GM18519 (cell line): ENCODE data around the gene CSNK2A2.

Experiments used
- ATAC-seq: cut with Tn5 transposase; IDR thresholded peaks from one replicate; pipeline ENCODE4 v1.9.1; 2021; ENCODE audit warnings: mild to moderate bottlenecking, moderate library complexity; ENCODE audit not compliant: unreplicated experiment, low FRiP score

Gene CSNK2A2

GRCh38 chr16:58152246-58152868 lies 45.5 kb downstream of the CSNK2A2 start:
- no peak for ATAC-seq

DNA sequence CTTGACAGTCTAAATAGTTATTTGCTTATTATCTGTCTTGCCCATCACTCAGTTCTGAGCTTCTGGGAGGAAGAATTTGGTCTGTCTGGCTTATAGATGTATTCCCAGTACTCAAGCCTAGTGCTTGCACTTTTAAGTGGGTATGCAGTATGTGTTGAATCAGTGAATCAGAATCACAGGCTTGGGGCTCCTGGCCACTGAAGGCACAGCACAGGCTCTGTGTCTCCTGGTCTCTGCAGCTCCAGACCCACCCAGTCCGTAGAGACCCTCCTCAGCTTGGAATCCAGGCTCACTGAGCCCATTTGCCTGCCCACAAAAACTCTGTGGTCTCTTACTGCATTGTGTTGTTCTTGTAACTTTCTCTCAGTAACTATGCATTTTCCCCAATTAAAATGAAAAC lies 49.4 kb downstream of the CSNK2A2 start:
- no peak for ATAC-seq

- ATAC-seq: no peak
These were observed 49.8 kb downstream of the CSNK2A2 start for GRCh38 chr16:58148099-58148498.

DNA sequence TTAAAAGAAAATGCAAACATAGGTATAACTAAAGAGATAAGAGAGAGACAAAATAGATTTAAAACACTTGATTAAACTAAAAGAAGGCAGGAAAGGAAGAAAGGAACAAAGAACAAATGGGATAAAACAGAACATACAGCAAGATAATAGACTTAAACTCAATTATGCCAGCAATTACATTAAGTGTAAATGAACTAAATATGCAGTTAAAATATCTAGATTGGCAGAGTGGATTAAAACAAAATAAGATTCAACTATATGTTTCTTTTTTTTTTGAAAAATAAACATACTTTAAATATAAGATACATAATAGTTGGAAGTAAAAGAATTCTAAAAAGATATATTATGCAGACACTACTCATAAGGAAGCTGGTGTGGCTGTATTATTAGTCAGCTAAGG lies 59.1 kb downstream of the CSNK2A2 start:
- no peak for ATAC-seq

DNA sequence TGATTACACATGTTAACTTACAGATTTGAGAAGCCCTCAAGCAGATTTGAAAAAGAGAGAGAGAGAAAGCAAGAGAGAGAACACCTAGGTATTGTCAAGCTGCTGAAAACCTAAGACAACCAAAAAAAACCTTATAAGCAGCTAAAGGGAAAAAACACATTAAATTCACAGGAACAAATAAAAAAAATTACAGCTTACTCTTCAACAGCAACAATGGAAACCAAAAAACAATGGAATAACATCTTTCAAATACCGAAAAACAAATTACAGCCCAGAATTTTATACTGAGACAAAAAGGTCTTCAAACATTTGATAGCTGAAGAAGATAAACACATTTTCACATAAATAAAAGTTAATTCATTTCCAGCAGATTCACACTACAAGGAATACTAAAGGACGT lies 60.3 kb downstream of the CSNK2A2 start:
- no peak for ATAC-seq

GRCh38 chr16:58129097-58129936 lies 68.6 kb downstream of the CSNK2A2 start, which contains the start of gene CFAP20:
TSS of gene CFAP20 (minus strand) at chr16:58129381. CDS start at chr16:58129115, 266 bp downstream.
- ATAC-seq: peak; percentile 79

DNA sequence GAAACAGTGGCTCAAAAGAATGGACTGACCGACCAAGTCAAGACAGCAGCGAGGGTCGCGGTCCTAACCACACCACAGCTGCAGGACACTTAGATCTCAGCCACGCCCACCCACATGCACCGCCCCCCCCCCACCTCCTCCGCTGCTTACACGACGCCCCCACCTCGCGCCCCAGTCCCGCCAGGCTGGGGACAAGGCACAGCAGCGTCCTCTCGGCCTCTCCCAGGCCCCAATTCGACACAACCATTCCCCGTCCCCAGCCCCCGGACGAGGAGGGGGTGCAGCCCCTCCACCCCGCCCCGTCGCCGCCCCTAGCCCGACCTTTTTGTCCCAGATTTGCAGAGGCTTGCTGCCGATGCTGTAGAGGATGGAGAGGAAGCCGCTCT lies 69.2 kb downstream of the CSNK2A2 start:
- ATAC-seq: no peak

DNA sequence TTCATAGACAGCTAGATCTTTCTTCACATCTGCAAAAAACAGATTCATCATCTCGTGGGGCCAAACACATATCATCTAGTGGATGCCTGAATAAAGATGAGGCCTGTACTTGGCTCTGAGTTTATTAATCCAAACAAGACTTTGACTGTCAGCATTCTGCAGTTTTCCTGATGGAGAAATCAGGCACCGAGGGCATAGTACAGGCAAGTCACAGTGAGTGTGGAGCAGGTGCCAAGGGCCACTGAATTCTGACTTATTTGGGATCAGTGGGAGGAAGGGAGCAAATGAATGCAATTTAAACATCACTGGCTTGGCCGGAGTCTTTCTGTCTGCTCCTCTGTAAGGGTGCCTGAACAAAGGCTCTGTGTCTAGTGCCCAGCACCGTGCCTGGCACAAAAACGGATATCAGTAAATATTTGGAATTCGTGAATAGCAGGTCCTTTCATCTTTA lies 69.7 kb downstream of the CSNK2A2 start:
- ATAC-seq: no peak

- no peak for ATAC-seq
These were observed 70.3 kb downstream of the CSNK2A2 start for GRCh38 chr16:58127634-58128033.

- no peak for ATAC-seq
These were observed 70.8 kb downstream of the CSNK2A2 start for GRCh38 chr16:58127033-58127556.

- no peak for ATAC-seq
These were observed 71.4 kb downstream of the CSNK2A2 start for GRCh38 chr16:58126451-58126961.

DNA sequence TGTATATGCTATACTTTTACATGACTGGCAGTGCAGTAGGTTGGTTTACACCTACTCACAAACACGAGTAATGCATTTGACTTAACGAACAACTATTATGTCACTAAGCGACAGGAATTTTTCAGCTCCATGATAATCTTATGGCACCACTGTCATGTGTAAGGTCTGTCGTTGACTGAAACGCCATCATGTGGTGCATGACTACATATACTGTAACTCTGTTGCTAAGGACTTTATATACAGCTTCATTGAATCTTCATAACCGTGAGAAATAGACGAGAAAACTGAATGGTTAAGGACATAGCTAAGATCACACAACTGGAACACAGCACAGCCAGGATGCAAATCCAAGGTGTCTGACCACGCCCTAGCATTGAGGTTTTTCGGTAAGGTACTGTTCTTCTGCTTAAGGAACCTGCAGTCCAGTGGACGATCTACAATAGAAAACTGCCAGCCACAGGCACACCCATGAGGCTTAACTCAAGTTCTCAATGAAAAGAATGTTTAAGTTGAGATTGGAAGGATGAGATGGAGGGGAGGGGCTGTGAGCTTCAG lies 72.0 kb downstream of the CSNK2A2 start:
- ATAC-seq: no peak

DNA sequence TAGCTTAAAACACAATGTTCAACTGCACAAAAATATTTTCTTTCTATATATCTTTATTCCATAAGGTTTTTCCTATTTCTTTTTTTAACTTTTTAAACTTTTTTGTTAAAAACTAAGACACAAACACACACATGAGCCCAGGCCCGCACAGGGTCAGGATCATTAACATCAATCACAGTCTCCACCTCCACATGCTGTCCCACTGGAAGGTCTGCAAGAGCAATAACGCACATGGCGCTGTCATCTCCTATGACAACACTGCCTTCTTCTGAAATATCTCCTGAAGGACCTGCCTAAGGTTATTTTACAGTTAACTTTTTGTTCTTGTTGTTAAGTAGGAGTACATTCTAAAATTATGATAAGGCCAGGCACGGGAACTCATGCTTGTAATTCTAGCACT lies 72.9 kb downstream of the CSNK2A2 start:
- no peak for ATAC-seq

DNA sequence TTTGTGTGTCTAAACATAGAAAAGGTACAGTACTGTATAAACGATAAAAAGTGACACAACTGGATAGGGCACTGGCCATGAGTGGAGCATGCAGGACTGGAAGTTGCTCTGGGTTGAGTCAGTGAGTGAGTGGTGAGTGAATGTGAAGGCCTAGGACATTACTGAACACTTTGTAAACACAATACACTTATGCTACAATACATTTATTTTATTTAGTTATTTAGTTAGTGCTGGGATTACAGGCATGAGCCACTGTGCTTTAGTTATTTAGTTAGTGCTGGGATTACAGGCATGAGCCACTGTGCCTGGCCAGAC lies 73.3 kb downstream of the CSNK2A2 start:
- no peak for ATAC-seq

GRCh38 chr16:58123896-58124600 lies 73.9 kb downstream of the CSNK2A2 start:
- no peak for ATAC-seq

- no peak for ATAC-seq
These were observed 76.8 kb downstream of the CSNK2A2 start for GRCh38 chr16:58121132-58121531.

DNA sequence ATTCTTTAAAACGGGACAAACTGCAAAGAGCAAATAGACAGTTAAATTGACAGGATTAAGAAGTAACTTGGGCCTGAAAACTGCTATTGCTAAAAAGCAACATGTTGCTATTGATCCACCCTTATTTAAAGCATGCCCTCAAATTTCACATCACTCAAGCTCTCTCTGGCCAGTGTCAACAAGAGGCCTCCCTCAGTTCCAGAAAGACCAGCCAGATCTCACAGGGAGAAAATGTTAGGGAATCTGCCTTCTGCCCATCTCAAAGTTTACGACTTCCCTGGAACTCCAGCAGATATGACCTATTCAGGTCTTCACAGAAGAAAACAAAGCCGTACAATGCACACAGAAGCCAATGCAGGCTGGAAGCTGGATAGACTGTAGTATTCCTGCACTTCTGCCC lies 77.7 kb downstream of the CSNK2A2 start:
- ATAC-seq: no peak

GRCh38 chr16:58119509-58119845 lies 78.4 kb downstream of the CSNK2A2 start:
- no peak for ATAC-seq

- ATAC-seq: no peak
These were observed 79.0 kb downstream of the CSNK2A2 start for GRCh38 chr16:58118801-58119508.

DNA sequence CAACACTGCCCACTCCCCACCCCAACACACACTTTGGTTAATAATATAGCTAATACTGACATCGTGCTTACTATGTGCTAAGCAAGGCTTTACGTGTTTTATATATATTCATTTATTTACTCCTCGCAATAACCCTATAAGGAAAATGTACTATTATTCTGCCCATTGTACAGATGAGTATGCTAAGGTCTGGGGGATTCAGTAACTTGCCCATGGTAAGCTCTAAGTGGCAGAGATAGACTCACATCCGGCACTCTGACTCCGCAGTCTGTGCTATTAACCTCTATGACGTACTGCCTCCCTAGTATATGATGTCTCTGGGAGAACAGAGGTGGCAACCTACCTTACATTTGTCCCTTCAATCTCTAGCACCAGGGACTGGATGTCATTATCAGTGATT lies 81.4 kb downstream of the CSNK2A2 start:
- no peak for ATAC-seq
